BJ (cell line): ENCODE data around the gene VDR. TPM values are rescaled to one million over a fixed set of nuclear protein-coding genes. Genes with fewer than 3 reads are reported as not detected.
A peak's percentile ranks its signal among the peaks of the same experiment; 100 is the strongest.
"Not testable (repeated sequence)": the region's sequence is repeated elsewhere in the genome, so short reads cannot be mapped to it uniquely, and the experiment has no call there.

Source experiments
- CTCF ChIA-PET: fragments of 350-600 bp; formaldehyde crosslinking; extraction: SDS; loops from one replicate; lab custom pipeline; 2021; ENCODE audit warnings: antibody characterized with exemption, inconsistent platforms; lab: Yijun Ruan, JAX
- POLR2A ChIA-PET: fragments of 300-600 bp; sonication (Branson Sonifier 250); formaldehyde crosslinking; extraction: SDS; loops from one replicate; lab custom pipeline; 2021; ENCODE audit warnings: antibody characterized with exemption; lab: Charles Lee
- DNase-seq: peaks from one replicate; pipeline ENCODE4 v3.0.0-alpha.2; 2011; ENCODE audit warnings: low read depth
- H3K27me3 ChIP-seq: 2 replicates; pipeline ENCODE4 v1.6.0; 2011; ENCODE audit warnings: low read length; ENCODE audit not compliant: control insufficient read depth, insufficient read depth
- H3K36me3 ChIP-seq: 2 replicates; pipeline ENCODE4 v1.5.1; 2011; ENCODE audit warnings: low read length; ENCODE audit not compliant: control insufficient read depth, insufficient read depth
- H3K4me3 ChIP-seq: 2 replicates; pipeline ENCODE4 v1.5.1; 2011; ENCODE audit warnings: low read depth, mild to moderate bottlenecking, control low read depth, low read length
- polyA plus RNA-seq: library from polyadenylated mRNA; depleted of rRNA; stranded (reverse); fragments of >200 nt; gene quantifications from 2 replicates; pipeline ENCODE4 v1.2.3, GENCODE V29; 2011
- TF ChIP-seq, protein P1 (sequence below): IDR thresholded peaks from 2 replicates; pipeline ENCODE4 v1.5.1; 2011; ENCODE audit warnings: low read depth, mild to moderate bottlenecking, control low read depth, inconsistent platforms, low read length, moderate library complexity; ENCODE audit not compliant: insufficient read depth

Gene VDR
- polyA plus RNA-seq, 1 experiment = 40.5 TPM

DNA sequence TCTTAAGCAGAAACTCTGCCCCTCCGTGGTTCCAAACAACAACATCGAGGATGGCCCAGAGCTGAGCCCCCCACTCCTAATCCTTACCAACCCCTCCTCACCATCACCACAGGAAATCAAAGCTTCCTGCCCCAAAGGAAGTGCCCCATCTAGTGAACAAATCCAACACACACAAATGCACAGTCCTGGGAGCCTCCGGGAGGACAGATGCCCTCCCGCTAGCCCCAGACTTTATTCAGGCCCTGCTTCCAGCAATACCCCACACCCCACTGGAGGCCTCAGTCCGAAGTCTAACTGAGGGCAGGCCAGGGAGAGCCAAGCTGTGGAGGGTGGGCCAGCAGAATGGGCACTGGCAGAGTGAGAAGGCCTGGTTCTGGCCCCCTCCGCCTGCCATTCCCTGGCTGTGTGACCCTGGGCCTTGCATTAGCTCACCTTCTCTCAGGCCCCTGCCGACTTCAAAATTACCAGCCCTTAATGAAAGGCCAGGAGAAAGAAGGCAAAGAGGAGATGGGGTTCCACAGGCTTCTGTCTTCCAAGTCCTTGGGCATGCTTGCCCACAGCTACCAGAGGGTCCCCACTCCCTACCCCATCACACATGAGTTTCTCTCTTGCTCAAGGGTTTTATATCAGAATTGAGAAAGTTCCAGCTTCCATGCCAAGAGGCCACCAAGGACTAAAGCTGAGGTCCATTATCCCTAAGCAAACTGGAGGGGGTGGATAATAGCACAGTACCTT is 87.4 kb downstream of the VDR start:
- ChIA-PET CTCF (interaction anchor here (0.7 to 4.6 kb wide), 21 partner anchors 9 to 997 kb away, joined by 3 to 41 read pairs (median 5); partner anchors contain the start of genes SLC48A1 and VDR), POLR2A (no interaction called here)
- peaks cover 11% of the 10 kb centered on the region for H3K36me3 ChIP-seq
- TF ChIP-seq, protein P1, sequence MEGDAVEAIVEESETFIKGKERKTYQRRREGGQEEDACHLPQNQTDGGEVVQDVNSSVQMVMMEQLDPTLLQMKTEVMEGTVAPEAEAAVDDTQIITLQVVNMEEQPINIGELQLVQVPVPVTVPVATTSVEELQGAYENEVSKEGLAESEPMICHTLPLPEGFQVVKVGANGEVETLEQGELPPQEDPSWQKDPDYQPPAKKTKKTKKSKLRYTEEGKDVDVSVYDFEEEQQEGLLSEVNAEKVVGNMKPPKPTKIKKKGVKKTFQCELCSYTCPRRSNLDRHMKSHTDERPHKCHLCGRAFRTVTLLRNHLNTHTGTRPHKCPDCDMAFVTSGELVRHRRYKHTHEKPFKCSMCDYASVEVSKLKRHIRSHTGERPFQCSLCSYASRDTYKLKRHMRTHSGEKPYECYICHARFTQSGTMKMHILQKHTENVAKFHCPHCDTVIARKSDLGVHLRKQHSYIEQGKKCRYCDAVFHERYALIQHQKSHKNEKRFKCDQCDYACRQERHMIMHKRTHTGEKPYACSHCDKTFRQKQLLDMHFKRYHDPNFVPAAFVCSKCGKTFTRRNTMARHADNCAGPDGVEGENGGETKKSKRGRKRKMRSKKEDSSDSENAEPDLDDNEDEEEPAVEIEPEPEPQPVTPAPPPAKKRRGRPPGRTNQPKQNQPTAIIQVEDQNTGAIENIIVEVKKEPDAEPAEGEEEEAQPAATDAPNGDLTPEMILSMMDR = peak; percentile 50
- H3K4me3 ChIP-seq = peak overlapping the region; percentile 68
- no peaks in the 10 kb centered on the region for H3K27me3 ChIP-seq
- no peak for DNase-seq

DNA sequence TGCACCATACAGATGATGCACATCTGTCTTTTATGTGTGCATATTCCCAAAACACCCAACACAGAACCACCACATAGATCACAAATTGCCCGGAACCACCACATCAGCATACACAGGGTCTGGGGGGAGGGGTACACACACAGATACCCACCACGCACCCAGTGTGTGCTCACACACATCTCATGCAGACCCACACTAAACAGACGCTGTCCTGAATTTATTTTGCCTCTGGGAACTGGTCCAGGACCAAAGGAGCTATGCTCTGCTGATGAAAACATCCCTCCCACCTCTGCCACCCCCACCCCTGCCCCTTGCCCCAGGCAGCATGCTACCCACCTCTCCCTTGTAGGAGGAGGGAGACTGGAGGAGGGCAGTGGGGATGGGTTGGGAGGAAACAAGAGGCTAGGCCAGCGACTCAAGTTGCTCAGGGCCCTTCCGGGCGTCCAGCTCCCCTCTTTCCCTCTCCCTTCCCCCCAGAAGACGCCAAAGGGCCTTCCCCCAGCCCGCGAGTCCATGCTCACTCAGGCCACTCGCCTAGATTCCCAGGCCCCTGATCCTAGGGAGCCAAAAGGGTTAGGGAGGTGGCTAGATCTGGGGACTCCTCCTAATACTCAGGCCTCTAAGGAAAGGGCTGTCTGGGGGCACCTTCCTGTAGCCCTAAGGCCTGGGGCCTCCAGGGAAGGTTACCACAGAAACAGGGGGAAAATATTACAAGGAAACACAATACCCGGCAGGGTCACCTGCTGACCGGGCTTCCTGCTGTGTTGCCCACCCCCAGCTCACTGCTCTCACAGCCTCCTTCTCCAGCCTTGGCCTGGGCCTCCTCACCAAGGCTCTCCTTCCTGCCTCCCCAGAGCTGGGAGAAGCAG is 88.2 kb downstream of the VDR start:
- H3K4me3 ChIP-seq = peak overlapping the region; percentile 68
- POLR2A ChIA-PET = no interaction called here
- no peaks in the 10 kb centered on the region for H3K27me3 ChIP-seq
- no peak for DNase-seq
- TF ChIP-seq, protein P1 = no peak
- peaks cover 11% of the 10 kb centered on the region for H3K36me3 ChIP-seq
- CTCF ChIA-PET = interaction anchor here (0.7 to 4.6 kb wide), 15 partner anchors 9 to 132 kb away, joined by 3 to 41 read pairs (median 5); partner anchors contain the start of gene SLC48A1

- POLR2A ChIA-PET, H3K4me3 ChIP-seq, DNase-seq, H3K27me3 ChIP-seq: not testable (repeated sequence)
- peaks cover 11% of the 10 kb centered on the region for H3K36me3 ChIP-seq
- CTCF ChIA-PET = interaction anchor here (4.6 kb wide), 1 partner anchor 22 kb away, joined by 41 read pairs; no protein-coding TSS in a partner anchor
Observed at GRCh38 chr12:47815447-47815846, 89.3 kb downstream of the VDR start.

- H3K4me3 ChIP-seq = no peak overlapping the region
- CTCF ChIA-PET = interaction anchor here (2.1 to 3.3 kb wide), 3 partner anchors 14 to 97 kb away, joined by 7 to 26 read pairs (median 12); no protein-coding TSS in a partner anchor
- DNase-seq = no peak
- POLR2A ChIA-PET = interaction anchor here (0.6 kb wide), 1 partner anchor 104 kb away, joined by 3 read pairs; no protein-coding TSS in a partner anchor
- TF ChIP-seq, protein P1 = no peak
- peaks cover 11% of the 10 kb centered on the region for H3K36me3 ChIP-seq
- no peaks in the 10 kb centered on the region for H3K27me3 ChIP-seq
Observed at GRCh38 chr12:47814539-47815170, 90.1 kb downstream of the VDR start.

- CTCF ChIA-PET = interaction anchor here (0.7 to 3.3 kb wide), 8 partner anchors 12 to 96 kb away, joined by 4 to 26 read pairs (median 6); no protein-coding TSS in a partner anchor
- H3K4me3 ChIP-seq = peak overlapping the region; percentile 18
- no peaks in the 10 kb centered on the region for H3K27me3 ChIP-seq
- TF ChIP-seq, protein P1 = no peak
- H3K36me3 ChIP-seq = peaks cover 11% of the 10 kb centered on the region
- DNase-seq = no peak
- POLR2A ChIA-PET = interaction anchor here (0.6 kb wide), 2 partner anchors 85 to 108 kb away, joined by 3 to 6 read pairs; no protein-coding TSS in a partner anchor
Observed at GRCh38 chr12:47813511-47814196, 91.1 kb downstream of the VDR start.
